Activated CD4-positive, alpha-beta T cell treated with anti-CD3 and anti-CD28 coated beads for 4 hours (primary cell): ENCODE data around the gene CCDC141.
A peak's percentile ranks its signal among the peaks of the same experiment; 100 is the strongest.
"Not testable (repeated sequence)": the region's sequence is repeated elsewhere in the genome, so short reads cannot be mapped to it uniquely, and the experiment has no call there.

Source experiments
- DNase-seq, 2 donors: peaks; one replicate each; pipeline ENCODE4 v3.0.0-alpha.2; 2020

The CCDC141 gene, protein sequence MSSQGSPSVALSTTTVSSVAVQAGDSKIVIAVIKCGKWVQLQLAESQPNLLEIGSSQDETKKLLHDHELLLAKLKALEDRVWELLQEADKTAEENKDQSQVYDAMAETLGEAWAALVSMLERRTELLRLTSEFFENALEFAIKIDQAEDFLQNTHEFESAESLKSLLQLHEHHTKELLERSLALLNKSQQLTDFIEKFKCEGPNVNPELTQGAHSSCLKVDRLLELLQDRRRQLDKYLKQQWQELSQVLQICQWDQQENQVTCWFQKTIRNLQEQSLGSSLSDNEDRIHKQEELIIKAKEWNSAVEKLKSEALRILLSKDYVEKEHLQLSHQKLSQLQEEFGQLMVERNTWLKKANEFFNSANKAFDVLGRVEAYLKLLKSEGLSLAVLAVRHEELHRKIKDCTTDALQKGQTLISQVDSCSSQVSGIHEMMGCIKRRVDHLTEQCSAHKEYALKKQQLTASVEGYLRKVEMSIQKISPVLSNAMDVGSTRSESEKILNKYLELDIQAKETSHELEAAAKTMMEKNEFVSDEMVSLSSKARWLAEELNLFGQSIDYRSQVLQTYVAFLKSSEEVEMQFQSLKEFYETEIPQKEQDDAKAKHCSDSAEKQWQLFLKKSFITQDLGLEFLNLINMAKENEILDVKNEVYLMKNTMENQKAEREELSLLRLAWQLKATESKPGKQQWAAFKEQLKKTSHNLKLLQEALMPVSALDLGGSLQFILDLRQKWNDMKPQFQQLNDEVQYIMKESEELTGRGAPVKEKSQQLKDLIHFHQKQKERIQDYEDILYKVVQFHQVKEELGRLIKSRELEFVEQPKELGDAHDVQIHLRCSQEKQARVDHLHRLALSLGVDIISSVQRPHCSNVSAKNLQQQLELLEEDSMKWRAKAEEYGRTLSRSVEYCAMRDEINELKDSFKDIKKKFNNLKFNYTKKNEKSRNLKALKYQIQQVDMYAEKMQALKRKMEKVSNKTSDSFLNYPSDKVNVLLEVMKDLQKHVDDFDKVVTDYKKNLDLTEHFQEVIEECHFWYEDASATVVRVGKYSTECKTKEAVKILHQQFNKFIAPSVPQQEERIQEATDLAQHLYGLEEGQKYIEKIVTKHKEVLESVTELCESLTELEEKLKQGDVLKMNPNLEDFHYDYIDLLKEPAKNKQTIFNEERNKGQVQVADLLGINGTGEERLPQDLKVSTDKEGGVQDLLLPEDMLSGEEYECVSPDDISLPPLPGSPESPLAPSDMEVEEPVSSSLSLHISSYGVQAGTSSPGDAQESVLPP (N-terminal part only)

GRCh38 chr2:179049546-179050311, at the start of gene CCDC141:
CCDC141 (minus strand) TSS chr2:179050137; CDS start chr2:179049941, 196 bp downstream.
- DNase-seq = no peak

GRCh38 chr2:179098080-179098689, 48.2 kb upstream of the CCDC141 start:
- no peak for DNase-seq

- DNase-seq = no peak
Measured at GRCh38 chr2:179097131-179097530, 47.2 kb upstream of the CCDC141 start.

GRCh38 chr2:179096090-179096489, 46.2 kb upstream of the CCDC141 start:
- peak in 1 of 2 donors; percentile 3 for DNase-seq

GRCh38 chr2:179092912-179093311, 43.0 kb upstream of the CCDC141 start:
- DNase-seq = not testable (repeated sequence)

DNA sequence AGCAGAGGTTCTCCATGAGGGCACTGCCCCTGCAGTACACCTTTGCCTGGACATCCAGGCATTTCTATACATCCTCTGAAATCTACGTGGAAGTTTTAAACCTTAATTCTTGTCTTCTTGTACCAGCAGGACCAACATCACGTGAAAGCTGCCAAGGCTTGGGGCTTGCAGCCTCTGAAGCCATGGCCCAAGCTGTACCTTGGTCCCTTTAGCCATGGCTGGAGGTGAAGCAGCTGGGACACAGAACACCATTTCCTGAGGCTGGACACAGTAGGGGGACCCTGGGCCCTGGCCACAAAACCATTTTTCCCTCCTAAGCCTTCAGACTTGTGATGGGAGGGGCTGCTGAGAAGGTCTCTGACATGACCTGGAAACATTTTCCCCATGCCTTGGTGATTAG, 32.8 kb upstream of the CCDC141 start:
- no peak for DNase-seq

DNA sequence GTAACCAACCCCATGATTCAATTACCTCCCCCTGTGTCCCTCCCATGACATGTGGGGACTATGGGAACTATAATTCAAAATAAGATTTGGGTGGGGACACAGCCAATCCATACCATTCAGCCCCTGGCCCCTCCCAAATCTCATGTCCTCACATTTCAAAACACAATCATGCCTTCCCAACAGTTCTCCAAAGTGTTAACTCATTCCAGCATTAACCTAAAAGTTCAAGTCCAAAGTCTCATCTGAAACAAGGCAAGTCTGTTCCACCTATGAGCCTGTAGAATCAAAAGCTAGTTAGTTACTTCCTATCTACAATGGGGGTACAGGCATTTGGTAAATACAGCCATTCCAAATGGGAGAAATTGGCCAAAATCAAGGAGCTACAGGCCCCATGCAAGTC, 32.0 kb upstream of the CCDC141 start:
- DNase-seq = no peak

GRCh38 chr2:179072527-179072926, 22.6 kb upstream of the CCDC141 start:
- no peak for DNase-seq

GRCh38 chr2:179071810-179072355, 21.9 kb upstream of the CCDC141 start:
- DNase-seq = no peak

DNA sequence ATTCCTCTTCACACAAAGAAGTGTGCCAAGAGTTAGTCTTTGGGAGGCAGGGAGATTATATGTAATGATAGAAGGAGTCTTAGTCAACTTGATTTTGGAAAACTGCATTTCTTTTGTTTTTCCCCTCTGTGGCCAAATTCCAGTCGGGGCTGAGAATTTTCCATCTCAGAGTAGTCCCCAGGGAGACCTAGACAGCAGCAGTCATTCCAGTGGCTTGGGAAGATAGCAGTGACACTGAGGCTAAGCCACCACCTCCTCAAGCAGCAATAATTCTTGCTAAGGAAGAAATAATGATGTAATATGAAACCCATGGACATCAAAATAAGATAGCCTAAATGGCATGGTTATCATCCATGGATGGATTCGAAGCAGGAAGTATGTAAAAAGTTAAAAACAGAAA, 21.0 kb upstream of the CCDC141 start:
- DNase-seq = no peak

DNA sequence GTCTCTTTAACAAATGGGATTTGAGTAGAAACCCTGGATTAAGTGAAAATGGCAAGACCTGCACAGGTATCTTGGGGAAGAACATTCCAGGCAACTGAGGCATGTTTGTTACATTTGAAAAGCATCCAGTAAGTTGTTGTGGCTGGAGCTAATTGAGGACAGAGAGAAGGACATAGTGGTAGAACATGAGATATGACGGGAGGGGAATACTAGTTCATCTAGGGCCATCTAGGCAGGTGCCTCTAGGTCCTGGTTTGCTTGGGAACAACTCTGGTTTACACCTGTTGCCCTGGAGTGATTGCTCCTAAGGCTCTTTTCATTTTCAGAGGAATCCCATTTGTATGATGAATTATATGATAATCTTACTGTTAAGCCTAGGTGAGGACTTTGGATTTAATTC, 19.7 kb upstream of the CCDC141 start:
- no peak for DNase-seq

GRCh38 chr2:179068991-179069643, 19.2 kb upstream of the CCDC141 start:
- no peak for DNase-seq

- DNase-seq = no peak
Measured at GRCh38 chr2:179059026-179059700, 9.2 kb upstream of the CCDC141 start.

DNA sequence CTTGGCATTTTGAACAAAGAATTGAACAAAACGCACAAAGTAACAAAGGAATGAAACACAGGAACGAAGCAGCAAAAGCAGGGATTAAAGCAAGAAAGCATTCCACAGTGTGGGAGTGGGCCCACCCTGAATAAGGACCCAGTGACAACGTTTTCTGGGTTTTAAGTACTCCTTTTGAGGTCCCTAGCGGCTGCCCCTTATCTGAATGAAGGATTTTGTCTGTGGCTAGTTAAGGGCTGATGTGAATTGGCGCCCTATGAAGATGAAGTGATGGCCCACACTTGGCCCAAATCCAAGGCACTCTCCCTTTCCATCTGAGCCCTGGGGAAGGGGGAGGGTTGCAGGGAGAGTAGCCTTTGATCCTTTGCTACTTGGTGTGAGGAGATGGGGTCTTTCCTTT, 7.8 kb upstream of the CCDC141 start:
- DNase-seq = no peak

DNA sequence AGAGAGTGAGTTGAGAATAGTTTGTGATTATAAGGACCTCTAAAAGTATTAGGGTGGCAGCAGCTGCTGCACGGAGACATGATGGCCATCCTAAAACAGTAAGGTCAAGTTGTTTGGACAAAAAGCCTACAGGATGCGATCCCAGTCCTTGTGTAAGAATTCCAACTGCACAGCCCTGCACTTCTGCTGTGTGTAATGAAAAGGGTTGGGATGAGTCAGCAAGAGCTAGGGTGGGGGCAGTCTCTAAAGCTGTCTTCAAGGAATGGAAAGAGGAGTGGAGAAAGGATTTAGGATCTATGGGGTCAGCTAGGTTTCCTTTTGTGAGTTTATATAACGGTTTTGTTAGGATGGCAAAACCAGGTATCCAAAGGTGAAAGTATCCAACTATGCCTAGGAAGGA, 3.6 kb upstream of the CCDC141 start:
- not testable (repeated sequence) for DNase-seq

GRCh38 chr2:179051250-179051649, 1.3 kb upstream of the CCDC141 start:
- no peak for DNase-seq

GRCh38 chr2:179050755-179051154, 818 bp upstream of the CCDC141 start:
- DNase-seq = no peak

- no peak for DNase-seq
Measured at GRCh38 chr2:179049203-179049545, 763 bp downstream of the CCDC141 start.

- DNase-seq = no peak
Measured at GRCh38 chr2:179048099-179048498, 1.8 kb downstream of the CCDC141 start.

- DNase-seq = not testable (repeated sequence)
Measured at GRCh38 chr2:179045602-179046001, 4.3 kb downstream of the CCDC141 start.
